Measurements from ENCODE around the gene MRPL53. TPM values are rescaled to one million over a fixed set of nuclear protein-coding genes. Genes with fewer than 3 reads are reported as not detected.
"Not testable (repeated sequence)": the region's sequence is repeated elsewhere in the genome, so short reads cannot be mapped to it uniquely, and the experiment has no call there.

Gene MRPL53
- total RNA-seq, 1 donor from 2014 or later, result 45.8 TPM

GRCh38 chr2:74454654-74455511, 17.6 kb downstream of the MRPL53 start, which contains the start of gene INO80B:
INO80B (plus strand) TSS chr2:74455087; CDS start chr2:74455117, 30 bp downstream.
- peak; percentile 92 for DNase-seq (ENCODE audit: low read depth, low spot score)

DNA sequence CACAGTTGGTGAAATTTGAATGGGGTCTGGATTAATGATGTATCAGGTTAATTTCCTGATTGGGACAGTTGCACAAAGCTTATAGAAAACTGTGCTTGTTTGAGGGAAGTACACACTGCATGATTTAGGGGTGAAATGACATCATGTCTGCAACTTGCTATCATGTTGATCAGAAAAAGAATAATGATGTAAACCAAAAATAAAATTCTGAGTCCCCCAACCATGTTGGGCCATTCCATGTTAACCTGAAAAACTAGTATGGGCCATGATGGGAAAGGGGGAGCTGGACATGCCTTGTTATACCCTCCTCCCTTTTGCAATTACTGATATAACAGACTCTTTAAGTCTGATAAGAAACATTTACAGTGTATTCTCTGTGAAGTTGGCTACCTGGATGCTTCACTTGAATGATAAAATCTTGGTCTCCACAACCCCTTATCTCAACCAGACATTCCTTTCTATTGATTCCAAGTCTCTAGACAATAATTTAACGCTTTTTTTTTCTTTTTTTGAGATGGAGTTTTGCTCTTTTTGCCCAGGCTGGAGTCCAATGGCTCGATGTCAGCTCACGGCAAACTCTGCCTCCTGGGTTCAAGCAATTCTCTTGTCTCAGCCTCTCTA, 21.8 kb downstream of the MRPL53 start:
- no peak for DNase-seq (ENCODE audit: low read depth, low spot score)

DNA sequence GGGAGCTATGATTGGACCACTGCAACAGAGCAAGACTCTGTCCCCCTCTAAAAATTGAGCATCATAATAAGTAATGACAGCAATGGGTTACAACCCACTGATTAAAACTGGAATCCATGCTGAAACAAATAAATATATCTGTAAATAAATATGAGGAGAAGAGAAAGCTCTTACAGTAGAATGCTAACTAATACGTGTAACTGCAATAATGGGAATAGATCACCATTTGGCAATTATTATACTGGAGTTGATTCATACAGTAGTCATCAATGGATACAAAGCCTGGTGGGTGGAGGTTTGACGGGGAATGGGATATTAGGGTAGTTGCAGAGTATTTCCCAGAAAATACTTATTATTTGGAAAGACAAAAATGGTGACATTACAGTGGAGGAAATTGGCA, 23.7 kb downstream of the MRPL53 start:
- DNase-seq (ENCODE audit: low read depth, low spot score), result no peak

DNA sequence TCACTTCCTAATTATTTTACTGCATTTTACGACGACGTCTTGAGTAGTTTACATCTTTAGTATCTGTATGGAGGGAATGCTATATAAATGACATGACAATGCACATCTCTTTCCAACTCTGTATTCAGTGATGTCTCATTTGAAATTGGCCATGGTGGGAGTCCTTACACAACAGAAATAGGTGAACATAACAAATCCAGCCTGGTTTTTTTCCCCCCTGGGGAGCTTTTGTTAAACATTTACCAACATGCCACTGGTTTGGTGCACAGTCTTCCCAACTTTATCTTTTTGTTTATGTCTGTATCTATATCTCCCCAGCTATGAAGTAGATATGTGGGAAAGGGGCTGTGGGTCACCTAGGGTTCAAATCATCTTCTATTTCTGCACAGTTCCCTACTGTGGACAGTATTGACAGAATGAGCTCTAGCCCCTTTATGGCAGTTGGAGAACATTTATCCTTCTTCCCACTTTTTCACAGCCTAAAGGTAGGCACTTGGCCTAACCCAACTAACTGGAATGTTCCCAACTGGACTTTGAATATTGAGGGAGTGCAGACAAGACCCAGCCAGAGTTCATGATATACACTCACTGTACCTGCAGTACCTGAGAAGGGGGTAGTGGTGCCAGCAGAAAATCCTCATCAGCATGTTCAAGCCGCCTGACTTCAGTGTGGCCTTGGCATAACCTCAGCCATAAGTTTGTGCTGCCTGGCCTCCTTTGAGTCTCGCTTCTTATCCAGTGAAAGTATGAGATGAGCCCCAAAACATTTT, 25.1 kb downstream of the MRPL53 start:
- DNase-seq (ENCODE audit: low read depth, low spot score), result no peak

DNA sequence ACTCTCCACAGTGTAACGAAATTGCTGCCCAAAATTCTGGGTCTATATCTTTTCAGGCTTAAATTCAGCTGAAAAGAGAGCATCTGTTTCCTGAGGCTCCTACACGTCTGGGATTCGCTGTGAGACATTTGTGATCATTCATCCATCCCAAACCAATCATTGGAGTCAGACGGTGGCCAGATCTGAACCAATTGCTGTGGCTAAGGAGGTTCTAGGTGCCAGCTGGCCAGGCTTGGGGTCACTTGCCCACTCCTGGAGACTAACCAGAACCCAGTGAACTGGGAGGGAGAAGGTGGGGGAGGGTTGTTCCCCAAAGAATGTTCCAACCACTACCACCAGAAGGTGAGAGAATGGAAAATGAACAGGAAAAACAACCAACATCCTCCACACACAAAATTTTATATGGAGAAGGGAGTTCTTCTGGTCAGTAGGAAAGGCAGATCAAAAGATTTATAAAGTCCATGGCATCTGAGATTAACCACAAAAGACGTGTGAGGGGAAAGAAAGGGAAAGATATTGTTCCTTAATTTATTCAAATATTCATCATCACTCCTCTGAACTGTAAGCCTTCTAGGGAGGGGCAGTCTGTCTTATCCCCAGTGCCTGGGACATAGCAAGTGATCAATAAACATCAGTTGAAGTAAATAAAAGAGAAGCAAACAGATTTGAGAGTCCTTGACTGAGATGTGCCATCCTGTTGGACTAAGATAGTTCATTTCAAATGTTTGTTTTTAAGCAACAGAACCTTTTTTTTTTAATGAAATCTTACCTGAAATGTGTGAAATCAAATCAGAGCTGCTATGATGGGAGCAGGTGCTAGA, 27.8 kb downstream of the MRPL53 start:
- DNase-seq (ENCODE audit: low read depth, low spot score), result no peak

DNA sequence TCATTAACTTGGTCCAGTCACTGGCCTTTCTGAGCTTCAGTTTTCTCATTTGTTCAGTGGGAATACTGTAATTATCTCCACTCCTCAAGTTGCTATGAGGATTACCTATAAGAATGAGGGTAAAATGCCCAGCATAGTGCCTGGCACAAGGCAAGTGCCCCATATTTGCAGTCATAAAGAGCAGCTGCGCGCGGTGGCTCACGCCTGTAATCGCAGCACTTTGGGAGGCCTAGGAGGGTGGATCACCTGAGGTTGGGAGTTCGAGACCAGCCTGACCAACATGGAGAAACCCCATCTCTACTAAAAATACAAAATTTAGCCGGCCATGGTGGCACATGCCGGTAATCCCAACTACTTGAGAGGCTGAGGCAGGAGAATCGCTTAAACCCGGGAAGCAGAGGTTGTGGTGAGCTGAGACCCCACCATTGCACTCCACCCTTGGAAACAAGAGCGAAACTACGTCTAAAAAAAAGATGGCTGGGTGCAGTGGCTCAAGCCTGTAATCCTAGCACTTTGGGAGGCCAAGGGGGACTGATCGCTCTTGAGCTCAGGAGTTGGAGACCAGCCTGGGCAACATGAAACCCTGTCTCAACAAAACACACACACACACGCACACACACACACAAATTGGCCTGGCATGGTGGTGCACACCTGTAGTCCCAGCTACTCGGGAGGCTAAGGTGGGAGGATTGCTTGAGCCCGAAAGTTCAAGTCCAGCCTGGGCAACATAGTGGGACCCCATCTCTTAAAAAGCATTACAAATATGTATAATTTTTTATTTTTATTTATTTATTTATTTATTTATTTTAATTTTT, 29.8 kb downstream of the MRPL53 start:
- DNase-seq (ENCODE audit: low read depth, low spot score), result not testable (repeated sequence)

GRCh38 chr2:74441690-74442482, 30.6 kb downstream of the MRPL53 start, which contains the start of gene RTKN:
RTKN (minus strand) TSS chr2:74441937; CDS start chr2:74441816, 121 bp downstream.
- DNase-seq (ENCODE audit: low read depth, low spot score), result no peak

- no peak for DNase-seq (ENCODE audit: low read depth, low spot score)
Observed at GRCh38 chr2:74441170-74441689, 31.2 kb downstream of the MRPL53 start.

DNA sequence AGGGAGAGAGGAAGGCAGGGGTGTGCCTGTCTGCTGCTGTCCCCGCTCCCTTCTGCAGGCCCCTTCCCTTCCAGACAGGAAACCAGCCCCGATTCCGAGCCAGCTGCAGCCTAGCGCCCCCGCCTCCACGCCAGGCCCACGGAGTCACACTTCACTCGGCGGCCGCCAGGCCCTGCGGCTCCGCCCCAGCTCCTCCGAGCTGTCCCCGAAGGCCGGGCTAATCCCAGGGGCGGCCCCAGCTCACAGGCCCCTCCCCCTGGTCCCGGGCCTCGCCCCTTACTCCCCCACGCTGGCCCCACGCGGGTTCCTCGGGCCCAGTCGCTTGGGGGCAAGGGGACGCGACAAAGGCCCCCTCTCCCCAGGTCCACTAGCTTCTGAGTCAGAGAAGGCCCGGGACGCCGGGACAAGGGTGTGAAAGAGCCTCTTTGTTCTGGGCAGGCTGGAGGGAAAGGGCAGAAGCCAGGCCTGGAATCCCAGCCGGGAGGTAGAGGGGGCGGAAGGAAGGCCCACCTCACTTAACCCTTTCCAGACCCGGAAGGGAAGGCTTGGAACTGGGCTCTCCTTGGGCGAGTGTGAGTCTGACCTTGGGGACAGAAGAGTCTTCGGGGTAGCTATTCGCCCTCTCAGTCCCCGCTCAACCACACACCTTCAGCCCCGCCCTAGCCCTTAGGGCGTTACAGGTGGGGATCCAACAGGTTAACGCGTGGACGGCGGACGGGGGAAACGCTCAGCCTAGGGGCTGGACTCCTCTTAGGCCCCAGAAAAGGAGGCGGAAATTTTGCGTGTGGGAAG, 31.9 kb downstream of the MRPL53 start:
- peak; percentile 24 for DNase-seq (ENCODE audit: low read depth, low spot score)

DNA sequence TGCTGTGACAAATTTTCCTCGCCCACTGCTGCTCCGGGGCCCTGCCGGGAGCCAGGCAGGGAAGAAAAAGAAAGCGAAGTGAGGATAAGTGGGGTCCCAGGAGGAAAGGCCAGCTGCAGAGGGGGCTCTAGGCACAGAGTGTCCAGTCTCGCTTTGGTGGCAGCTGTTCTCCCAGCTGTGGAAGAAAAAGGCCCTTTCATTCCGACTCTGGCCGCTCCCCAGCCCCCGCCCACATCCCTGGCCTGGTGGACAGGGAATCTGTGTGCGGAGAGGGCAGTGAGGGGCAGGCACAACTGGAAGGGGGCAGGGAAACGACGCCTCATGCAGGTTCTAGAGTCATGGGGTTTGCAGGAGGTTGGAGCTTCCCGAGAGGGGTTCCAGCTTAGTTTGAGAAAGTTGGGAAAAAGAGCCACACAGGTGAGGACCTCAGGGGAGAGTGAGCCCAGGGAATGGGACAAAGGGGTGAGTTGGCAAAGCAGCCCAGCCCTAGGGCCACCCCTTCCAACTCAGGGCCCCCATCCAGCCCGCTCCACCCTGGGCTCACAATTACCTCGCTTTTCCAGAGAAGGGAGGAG, 32.6 kb downstream of the MRPL53 start:
- no peak for DNase-seq (ENCODE audit: low read depth, low spot score)

DNA sequence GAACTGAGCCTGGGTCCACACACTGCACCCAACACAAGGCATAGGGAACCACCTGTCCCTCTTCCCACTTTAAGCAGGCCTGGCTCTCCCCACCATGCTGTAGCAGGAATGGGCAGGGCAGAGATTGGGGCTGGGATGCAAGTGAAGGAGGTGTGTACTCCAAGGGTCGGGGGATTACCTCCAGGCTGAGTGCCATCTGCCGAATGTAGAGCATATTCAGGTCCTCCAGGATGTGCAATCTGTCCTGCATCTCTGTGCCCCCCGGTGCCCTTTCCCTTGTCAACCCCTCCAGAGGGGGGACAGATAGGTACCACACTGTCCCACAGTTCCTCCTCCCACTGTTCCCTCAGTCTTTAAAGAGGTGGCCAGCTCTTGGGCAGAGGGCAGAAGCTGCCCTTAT, 33.1 kb downstream of the MRPL53 start:
- DNase-seq (ENCODE audit: low read depth, low spot score), result no peak

DNA sequence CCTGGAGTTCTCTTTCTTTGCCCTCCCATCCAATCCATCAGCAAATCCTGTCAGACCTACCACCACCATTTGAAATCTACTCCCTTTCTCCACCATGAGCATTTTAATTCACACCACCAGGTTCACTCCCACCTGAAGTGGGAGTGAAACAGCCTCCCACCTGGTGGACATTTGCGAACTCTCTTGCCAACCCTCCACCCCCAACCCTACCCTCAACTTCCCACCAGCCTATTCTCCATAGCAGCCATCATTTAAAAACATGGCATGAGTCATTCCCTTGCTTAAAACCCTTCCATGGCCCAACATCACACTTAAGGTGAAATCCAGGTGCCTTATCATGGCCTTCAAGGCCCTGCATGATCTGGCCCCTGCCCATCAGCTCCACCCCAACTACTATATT, 34.2 kb downstream of the MRPL53 start:
- no peak for DNase-seq (ENCODE audit: low read depth, low spot score)

DNA sequence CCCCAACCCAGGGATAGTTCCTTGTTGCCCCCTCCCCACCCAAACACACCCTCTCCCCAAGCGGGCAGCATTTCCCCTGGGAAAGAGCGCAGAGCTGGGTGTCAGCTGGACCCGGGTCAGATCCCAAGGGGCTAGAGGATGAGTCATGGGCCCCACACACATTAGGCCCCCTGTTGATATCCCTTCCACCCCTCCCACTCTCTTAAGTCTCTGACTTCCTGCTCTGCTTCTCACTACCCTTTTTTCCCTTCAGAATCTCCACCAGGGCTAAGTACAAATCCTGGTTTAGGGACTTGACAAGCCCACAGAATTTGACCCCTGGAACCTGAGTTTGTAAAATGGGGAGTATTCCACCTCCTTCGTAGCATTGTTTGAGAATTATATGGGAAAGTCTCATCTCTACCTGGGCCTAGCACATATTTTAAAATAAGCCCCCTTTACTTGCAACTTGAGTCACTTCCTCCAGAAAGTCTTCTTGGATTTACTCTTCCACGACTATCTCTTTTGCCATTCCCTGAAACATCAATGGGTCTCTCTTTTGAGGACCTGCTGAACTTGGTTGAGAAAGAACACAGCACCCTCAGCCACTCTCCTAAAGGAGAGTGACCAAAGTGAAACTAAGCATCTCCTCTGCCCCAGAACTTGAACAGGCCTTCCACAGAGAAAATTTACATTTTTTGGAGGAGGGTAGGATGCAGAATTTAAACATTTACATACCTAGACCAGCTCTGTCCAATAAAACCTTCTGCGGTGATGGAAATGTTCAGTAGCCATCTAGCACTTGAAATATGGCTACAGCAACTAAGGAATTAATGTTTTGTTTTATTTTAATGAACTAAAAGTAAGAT, 35.4 kb downstream of the MRPL53 start:
- DNase-seq (ENCODE audit: low read depth, low spot score), result no peak

DNA sequence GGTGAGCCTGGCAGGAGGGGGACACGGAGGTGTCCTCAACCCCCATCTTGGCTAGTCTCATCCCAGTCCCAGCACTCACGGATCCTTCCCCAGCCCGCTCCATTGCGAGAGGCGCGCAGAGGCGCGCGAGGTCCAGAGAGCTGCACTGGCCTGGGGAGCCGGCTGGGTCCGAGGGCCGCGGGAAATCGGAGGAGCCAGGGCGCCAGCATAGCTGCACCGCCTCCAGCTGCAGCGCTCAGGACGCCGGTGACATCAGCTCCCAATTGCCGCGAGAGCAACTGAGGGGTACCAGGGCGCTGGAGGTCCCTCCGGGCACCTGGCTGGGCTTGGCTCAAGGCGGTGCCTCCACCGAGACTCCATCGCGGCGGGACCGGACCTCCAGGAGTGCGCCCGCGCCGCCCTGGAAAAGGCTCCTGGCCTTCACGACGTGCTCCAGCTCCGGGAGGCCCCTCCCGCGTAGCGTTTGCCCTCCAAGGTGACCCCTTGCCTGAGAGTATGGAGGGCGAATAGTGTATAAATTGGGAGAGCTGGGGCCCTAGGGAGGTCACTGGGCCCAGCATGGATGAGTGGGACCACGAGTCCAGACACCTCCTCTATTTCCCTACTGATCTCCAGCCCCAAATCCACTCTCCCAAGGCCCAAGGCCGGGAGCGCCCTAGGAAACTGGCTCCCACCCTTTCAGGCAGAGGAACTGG, 36.2 kb downstream of the MRPL53 start:
- no peak for DNase-seq (ENCODE audit: low read depth, low spot score)

DNA sequence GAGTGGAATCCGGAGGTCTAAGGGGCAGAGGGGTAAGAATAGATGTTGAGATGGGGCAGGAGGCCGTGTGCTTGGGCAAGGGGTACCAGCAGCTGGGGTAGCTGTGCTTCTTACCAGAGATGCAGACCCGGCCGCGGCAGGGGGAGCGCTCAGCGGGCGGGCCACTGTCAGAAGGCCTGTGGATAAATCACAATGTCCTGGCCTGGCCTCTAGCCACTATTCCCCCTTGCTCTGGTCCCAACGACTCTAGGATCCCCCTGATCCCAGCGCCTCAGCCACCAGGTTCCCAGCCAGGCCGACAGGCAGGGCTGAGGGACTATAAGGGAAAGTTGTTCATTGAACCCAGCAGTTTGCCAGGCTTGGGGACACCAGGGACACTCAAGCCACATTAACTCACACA, 42.0 kb downstream of the MRPL53 start:
- DNase-seq (ENCODE audit: low read depth, low spot score), result no peak

Measured in pulmonary artery endothelial cell (primary cell).